Measurements from ENCODE around the gene CD164L2.

The CD164L2 gene

GRCh38 chr1:27383661-27384060 is 528 bp upstream of the CD164L2 start:
- Histone ChIP-seq H3K9me3 (ENCODE audit: control insufficient read depth, low read length) (no peaks in the 10 kb centered on the region), H3K27ac (ENCODE audit: low read depth, low read length, severe bottlenecking) (no peak overlapping the region), H3K4me3 (ENCODE audit: extremely low read depth, insufficient read depth, low read length, poor library complexity, severe bottlenecking) (no peak overlapping the region), H3K36me3 (ENCODE audit: control insufficient read depth, insufficient read depth, low read length) (no peaks in the 10 kb centered on the region), H3K4me1 (ENCODE audit: control insufficient read depth, insufficient read depth, low read length, poor library complexity, severe bottlenecking) (no peaks in the 10 kb centered on the region)
- 84 to 88% methylated on average over 11 to 13 of the region's 13 CpGs for WGBS, 2 experiments (ENCODE audit: insufficient coverage in 2 of 2)

- Histone ChIP-seq H3K9me3 (ENCODE audit: control insufficient read depth, low read length) (no peaks in the 10 kb centered on the region), H3K4me3 (ENCODE audit: extremely low read depth, insufficient read depth, low read length, poor library complexity, severe bottlenecking) (no peak overlapping the region), H3K36me3 (ENCODE audit: control insufficient read depth, insufficient read depth, low read length) (no peaks in the 10 kb centered on the region), H3K27ac (ENCODE audit: low read depth, low read length, severe bottlenecking) (no peak overlapping the region), H3K4me1 (ENCODE audit: control insufficient read depth, insufficient read depth, low read length, poor library complexity, severe bottlenecking) (no peaks in the 10 kb centered on the region)
- WGBS, 2 experiments (ENCODE audit: insufficient coverage in 2 of 2): 76 to 87% methylated on average over 9 to 14 of the region's 18 CpGs
Observed at GRCh38 chr1:27381969-27382762, 967 bp downstream of the CD164L2 start.

- H3K9me3 ChIP-seq (ENCODE audit: control insufficient read depth, low read length): no peaks in the 10 kb centered on the region
- no peaks in the 10 kb centered on the region for H3K36me3 ChIP-seq (ENCODE audit: control insufficient read depth, insufficient read depth, low read length)
- WGBS, 2 experiments (ENCODE audit: insufficient coverage in 2 of 2): 91 to 92% methylated on average over 8 to 10 of the region's 12 CpGs
- H3K4me3 ChIP-seq (ENCODE audit: extremely low read depth, insufficient read depth, low read length, poor library complexity, severe bottlenecking): no peak overlapping the region
- H3K27ac ChIP-seq (ENCODE audit: low read depth, low read length, severe bottlenecking): no peak overlapping the region
- no peaks in the 10 kb centered on the region for H3K4me1 ChIP-seq (ENCODE audit: control insufficient read depth, insufficient read depth, low read length, poor library complexity, severe bottlenecking)
Observed at GRCh38 chr1:27380766-27381733, 2.1 kb downstream of the CD164L2 start.

- Histone ChIP-seq H3K27ac (ENCODE audit: low read depth, low read length, severe bottlenecking) (no peak overlapping the region), H3K4me1 (ENCODE audit: control insufficient read depth, insufficient read depth, low read length, poor library complexity, severe bottlenecking) (no peaks in the 10 kb centered on the region), H3K9me3 (ENCODE audit: control insufficient read depth, low read length) (no peaks in the 10 kb centered on the region), H3K4me3 (ENCODE audit: extremely low read depth, insufficient read depth, low read length, poor library complexity, severe bottlenecking) (no peak overlapping the region), H3K36me3 (ENCODE audit: control insufficient read depth, insufficient read depth, low read length) (no peaks in the 10 kb centered on the region)
- WGBS, 2 experiments (ENCODE audit: insufficient coverage in 2 of 2): 100% methylated on average over 1 of the region's 4 CpGs; no CpG with 5 or more reads in 1 of the 2 experiments
Observed at GRCh38 chr1:27380224-27380623, 2.9 kb downstream of the CD164L2 start.

GRCh38 chr1:27379564-27380122 is 3.5 kb downstream of the CD164L2 start:
- Histone ChIP-seq H3K9me3 (ENCODE audit: control insufficient read depth, low read length) (no peaks in the 10 kb centered on the region), H3K4me3 (ENCODE audit: extremely low read depth, insufficient read depth, low read length, poor library complexity, severe bottlenecking) (no peak overlapping the region), H3K4me1 (ENCODE audit: control insufficient read depth, insufficient read depth, low read length, poor library complexity, severe bottlenecking) (no peaks in the 10 kb centered on the region), H3K36me3 (ENCODE audit: control insufficient read depth, insufficient read depth, low read length) (no peaks in the 10 kb centered on the region), H3K27ac (ENCODE audit: low read depth, low read length, severe bottlenecking) (no peak overlapping the region)
- WGBS, 2 experiments (ENCODE audit: insufficient coverage in 2 of 2): 81 to 82% methylated on average over 6 to 10 of the region's 11 CpGs

GRCh38 chr1:27377760-27378495 is 5.2 kb downstream of the CD164L2 start:
- Histone ChIP-seq H3K36me3 (ENCODE audit: control insufficient read depth, insufficient read depth, low read length) (no peaks in the 10 kb centered on the region), H3K27ac (ENCODE audit: low read depth, low read length, severe bottlenecking) (no peak overlapping the region), H3K4me1 (ENCODE audit: control insufficient read depth, insufficient read depth, low read length, poor library complexity, severe bottlenecking) (no peaks in the 10 kb centered on the region), H3K9me3 (ENCODE audit: control insufficient read depth, low read length) (no peaks in the 10 kb centered on the region), H3K4me3 (ENCODE audit: extremely low read depth, insufficient read depth, low read length, poor library complexity, severe bottlenecking) (no peak overlapping the region)
- WGBS, 2 experiments (ENCODE audit: insufficient coverage in 2 of 2): 93 to 96% methylated on average over 6 of the region's 12 CpGs

GRCh38 chr1:27374362-27375086 is 8.6 kb downstream of the CD164L2 start, which contains the start of gene FCN3:
TSS of gene FCN3 (minus strand) at chr1:27374824. CDS start at chr1:27374818, 6 bp downstream.
- WGBS, 2 experiments (ENCODE audit: insufficient coverage in 2 of 2): 75 to 79% methylated on average over 1 to 2 of the region's 4 CpGs
- Histone ChIP-seq H3K9me3 (ENCODE audit: control insufficient read depth, low read length) (no peaks in the 10 kb centered on the region), H3K36me3 (ENCODE audit: control insufficient read depth, insufficient read depth, low read length) (no peaks in the 10 kb centered on the region), H3K27ac (ENCODE audit: low read depth, low read length, severe bottlenecking) (no peak within 1 kb of the TSS), H3K4me1 (ENCODE audit: control insufficient read depth, insufficient read depth, low read length, poor library complexity, severe bottlenecking) (no peaks in the 10 kb centered on the region), H3K4me3 (ENCODE audit: extremely low read depth, insufficient read depth, low read length, poor library complexity, severe bottlenecking) (peak within 1 kb of the TSS; percentile 12)

GRCh38 chr1:27372808-27373690 is 10.1 kb downstream of the CD164L2 start:
- WGBS, 2 experiments (ENCODE audit: insufficient coverage in 2 of 2): 91 to 94% methylated on average over 10 of the region's 11 CpGs
- peak overlapping the region; percentile 8 for H3K4me3 ChIP-seq (ENCODE audit: extremely low read depth, insufficient read depth, low read length, poor library complexity, severe bottlenecking)
- H3K9me3 ChIP-seq (ENCODE audit: control insufficient read depth, low read length): no peaks in the 10 kb centered on the region
- H3K4me1 ChIP-seq (ENCODE audit: control insufficient read depth, insufficient read depth, low read length, poor library complexity, severe bottlenecking): no peaks in the 10 kb centered on the region
- H3K36me3 ChIP-seq (ENCODE audit: control insufficient read depth, insufficient read depth, low read length): no peaks in the 10 kb centered on the region
- no peak overlapping the region for H3K27ac ChIP-seq (ENCODE audit: low read depth, low read length, severe bottlenecking)
